GM12873 (cell line): Measurements from ENCODE around the gene PCAT7.

ENCODE experiments used
- CTCF ChIP-seq: IDR thresholded peaks from 2 replicates; pipeline ENCODE4 v1.5.1; 2012; ENCODE audit warnings: low read depth, mild to moderate bottlenecking, moderate library complexity, low read length, control low read depth; ENCODE audit not compliant: insufficient read depth; ENCODE audit errors: missing control alignments

PCAT7 gene

GRCh38 chr9:94610181-94610606, 55.3 kb downstream of the PCAT7 start:
- no peak for TF ChIP-seq CTCF

GRCh38 chr9:94611638-94612068, 56.8 kb downstream of the PCAT7 start:
- TF ChIP-seq CTCF, result no peak

GRCh38 chr9:94612071-94612470, 57.2 kb downstream of the PCAT7 start:
- no peak for TF ChIP-seq CTCF

GRCh38 chr9:94613003-94613402, 58.1 kb downstream of the PCAT7 start:
- no peak for TF ChIP-seq CTCF

- TF ChIP-seq CTCF, result no peak
These were observed 64.1 kb downstream of the PCAT7 start for GRCh38 chr9:94619026-94619425.
